Measurements from ENCODE around the gene FXN. TPM values are rescaled to one million over a fixed set of nuclear protein-coding genes. Genes with fewer than 3 reads are reported as not detected.
A peak's percentile ranks its signal among the peaks of the same experiment; 100 is the strongest.
"Not testable (repeated sequence)": the region's sequence is repeated elsewhere in the genome, so short reads cannot be mapped to it uniquely, and the experiment has no call there.

The FXN gene
- total RNA-seq, 1 donor from 2014 or later: 1.1 TPM

DNA sequence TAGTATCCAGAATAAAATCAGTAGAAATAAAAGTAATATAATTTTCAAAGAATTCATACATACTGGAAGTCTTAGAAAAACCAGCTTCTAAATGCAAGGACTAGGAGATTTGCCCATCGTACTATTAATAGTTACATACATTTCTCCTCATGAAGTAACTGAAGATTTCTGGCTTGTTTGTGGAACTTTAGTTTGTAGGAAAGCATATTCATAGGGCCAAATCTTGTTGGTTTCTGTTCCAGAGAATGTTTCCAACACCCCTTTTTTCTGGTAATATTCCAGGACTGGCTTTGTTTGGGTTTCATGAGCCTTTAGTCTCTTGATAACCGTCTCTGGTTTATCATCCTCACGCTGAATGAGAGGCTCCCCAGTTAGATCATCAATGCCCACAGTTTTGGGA, 72.2 kb downstream of the FXN start:
- no peak for DNase-seq

DNA sequence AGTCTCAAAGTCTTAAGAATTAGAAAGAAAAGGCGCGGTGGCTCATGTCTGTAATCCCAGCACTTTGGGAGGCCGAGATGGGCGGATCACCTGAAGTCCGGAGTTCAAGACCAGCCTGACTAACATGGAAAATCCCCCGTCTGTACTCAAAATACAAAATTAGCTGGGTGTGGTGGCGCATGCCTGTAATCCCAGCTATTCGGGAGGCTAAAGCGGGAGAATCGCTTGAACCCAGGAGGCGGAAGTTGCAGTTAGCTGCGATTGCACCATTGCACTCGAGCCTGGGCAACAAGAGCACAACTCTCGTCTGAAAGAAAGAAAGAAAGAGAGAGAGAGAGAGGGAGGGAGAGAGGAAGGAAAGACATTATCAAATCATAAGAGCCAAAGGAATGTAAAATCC, 73.2 kb downstream of the FXN start:
- not testable (repeated sequence) for DNase-seq

DNA sequence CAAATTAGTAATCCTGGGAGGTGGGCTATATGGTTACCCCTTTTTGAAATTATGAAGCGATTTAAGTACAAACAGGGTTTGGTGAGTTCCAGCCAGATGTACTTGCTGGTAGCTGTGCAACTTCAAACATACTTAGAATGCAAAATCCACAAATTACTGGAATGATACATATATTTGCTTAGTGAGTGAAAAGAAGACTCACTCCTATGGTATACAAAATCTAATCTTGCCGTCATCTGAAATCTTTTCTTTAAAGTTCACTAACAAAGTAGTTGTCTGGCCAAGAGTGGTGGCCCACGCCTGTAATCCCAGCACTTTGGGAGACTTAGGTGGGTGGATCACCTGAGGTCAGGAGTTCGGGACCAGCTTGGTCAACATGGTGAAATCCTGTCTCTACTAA, 73.6 kb downstream of the FXN start:
- no peak for DNase-seq

DNA sequence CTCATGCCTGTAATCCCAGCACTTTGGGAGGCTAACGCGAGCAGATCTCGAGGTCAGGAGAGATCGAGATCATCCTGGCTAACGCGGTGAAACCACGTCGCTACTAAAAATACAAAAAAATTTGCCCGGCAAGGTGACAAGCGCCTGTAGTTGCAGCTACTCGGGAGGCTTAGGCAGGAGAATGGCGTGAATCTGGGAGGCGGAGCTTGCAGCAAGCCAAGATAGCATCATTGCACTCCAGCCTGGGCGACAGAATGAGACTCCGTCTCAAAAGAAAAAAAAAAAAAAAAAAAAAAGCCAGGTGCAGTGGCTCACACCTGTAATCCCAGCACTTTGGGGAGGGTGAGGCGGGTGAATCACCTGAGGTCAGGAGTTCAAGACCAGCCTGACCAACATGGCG, 77.1 kb downstream of the FXN start:
- not testable (repeated sequence) for DNase-seq

DNA sequence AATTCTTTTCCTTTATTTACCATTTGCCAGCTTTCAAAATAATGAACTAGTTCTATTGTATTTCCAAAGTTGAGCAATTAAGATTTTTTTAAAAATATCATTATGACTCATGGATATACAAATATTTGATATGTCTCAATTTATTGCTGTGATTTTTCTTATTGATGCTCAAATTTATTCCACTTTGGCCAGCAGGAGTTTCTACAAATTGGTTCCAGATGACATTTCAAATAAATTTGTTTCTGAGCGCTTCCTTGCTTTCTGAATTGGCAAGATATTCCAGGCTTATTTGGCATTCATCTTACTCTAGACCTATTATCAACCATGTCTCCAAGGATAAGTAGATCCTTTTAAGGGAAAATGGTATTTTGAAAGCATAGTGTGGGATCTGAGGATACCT, 80.1 kb downstream of the FXN start:
- DNase-seq: no peak

DNA sequence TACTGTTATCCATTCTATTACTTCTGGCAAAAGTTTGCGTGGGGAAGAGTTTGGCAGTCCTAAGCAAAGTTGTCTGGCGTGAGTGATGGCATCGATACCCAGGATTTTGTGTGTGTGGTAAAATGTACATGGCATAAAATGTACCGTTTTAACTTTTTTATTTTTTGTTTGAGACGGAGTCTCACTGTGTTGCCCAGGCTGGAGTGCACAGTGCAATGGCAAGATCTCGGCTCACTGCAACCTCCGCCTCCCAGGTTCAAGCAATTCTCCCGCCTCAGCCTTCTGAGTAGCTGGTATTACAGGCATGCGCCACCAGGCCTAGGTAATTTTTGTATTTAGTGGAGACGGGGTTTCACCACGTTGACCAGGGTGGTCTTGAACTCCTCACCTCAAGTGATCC, 83.1 kb downstream of the FXN start:
- DNase-seq: no peak

DNA sequence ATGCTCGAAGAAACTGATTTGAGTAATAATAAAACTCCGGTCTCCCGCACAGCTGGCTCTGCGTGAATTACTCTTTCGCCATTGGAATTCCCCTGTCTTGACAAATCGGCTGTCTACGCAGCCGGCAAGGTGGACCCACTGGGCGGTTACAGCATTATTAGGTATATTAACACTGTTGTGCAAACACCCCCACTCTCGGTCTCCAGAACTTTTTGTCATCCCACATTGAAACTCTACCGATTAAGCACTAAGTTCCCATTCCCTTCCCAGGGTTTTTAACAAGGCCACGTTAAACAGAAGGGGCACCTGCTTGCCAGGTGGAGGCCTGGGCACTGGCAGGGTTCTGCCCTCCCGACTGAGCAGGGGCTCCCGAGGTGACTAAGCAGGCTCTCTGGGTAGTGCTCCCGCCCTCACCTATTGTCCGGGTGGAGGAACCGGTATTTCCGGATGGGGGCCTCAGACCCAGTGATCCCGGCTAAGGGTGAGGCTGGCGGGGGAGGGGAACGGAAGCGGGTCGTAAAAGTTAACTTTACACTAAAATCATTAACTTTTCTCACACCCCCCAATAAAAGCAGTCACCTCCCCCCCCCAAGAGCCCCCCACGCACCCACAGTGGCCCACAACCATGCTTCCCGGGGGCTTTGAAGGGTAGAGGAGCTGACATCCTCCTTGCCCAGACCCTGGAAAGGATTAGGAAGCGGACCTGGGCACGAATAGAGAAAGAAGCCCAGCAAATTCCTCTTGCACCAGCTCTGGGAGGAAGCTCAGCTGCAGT, 85.0 kb downstream of the FXN start:
- no peak for DNase-seq

DNA sequence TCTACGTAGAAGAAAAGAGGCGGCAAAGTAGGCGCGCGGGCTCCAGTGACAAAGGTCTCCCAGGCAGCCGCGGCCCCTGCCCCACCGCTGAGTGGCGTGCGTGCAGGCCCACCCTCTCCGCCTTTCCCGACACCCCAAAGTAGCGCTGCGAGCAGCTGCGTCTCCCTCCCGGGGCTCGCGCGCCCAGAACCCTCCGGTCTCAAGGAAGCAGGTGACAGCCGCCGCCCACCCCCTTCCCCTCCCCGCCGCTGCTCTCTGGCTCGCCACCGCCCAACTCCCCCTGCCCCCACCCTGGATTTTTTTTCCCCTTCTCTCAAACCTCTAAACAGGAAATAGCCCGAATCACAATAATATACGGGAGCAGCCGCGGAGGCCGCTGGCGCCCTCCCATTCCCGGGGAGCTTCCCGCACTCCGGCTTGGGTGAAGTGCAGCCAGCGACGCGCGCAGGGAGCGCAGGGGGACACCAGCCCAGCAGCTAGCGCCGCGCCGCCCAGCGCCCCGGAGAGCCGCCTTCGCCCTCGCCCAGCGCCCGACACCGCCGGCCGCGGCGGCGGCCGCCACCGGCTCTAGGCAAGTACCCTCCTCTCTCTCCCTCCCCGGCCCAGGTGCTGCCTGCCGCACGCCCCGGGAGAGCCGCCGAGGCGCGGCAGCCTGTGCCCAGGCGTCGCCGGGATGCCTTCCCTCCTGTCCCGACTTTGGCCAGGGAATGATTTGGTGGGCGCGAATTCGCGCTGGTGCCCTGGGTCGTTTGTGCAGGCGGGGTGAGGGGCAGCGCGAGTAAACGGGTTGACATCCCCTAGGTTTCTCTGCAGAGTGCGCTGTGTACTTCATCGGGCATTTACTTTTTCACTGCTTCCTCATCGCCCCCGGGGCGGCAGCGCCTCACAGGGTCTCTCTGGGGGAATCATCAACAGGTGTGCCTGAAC, 85.9 kb downstream of the FXN start:
- DNase-seq: peak; percentile 36

DNA sequence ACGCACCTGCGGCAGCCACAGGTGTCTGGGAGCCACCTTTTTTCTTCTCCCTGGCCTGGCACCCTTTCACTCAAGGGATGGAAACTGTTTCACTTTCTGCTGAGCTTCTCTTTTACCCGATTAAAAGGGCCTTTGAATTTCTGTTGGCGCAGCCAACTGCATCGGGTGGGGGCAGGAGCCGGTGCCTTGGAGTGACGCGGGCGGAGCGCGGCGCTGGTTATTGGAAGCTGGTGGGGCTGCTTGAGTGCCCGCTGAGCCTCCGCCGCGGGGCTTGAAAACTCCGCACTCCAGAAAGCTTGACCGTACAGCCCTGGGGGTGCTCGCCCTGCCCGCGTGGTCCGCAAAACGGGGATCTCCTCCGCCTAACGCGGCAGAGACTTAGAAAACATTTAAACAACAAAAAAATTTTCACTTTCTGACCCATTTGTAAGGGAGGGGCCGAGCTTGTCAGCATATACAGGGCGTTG, 86.6 kb downstream of the FXN start:
- peak; percentile 48 for DNase-seq

DNA sequence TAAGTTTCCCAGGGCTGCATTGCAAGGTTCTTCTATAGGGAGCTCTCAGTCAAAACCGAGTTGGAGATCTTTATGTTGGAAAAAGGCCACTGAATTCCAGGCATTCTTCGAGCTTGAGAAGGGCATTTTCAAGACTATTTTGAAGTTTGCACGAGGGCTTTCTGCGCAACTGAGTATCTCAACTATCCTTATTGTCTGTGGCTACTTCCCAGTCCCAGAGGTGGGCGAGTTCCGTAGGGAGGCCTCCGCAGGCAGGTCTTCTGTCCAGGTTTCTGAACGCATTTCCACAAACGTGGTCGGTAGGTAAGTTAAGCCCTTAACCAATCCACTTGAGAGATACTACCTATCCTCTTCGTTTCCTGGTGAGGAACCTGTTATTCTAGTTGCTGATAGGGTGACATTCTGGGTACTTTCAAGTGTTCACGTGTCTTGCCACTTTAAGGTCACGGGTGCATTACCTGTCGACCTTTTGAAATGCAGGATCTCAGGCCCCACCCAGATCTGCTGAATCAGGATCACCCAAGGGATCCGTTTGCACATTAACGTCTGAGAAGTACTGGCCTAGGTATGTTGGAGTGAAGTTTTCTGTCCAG, 87.1 kb downstream of the FXN start:
- DNase-seq: no peak

DNA sequence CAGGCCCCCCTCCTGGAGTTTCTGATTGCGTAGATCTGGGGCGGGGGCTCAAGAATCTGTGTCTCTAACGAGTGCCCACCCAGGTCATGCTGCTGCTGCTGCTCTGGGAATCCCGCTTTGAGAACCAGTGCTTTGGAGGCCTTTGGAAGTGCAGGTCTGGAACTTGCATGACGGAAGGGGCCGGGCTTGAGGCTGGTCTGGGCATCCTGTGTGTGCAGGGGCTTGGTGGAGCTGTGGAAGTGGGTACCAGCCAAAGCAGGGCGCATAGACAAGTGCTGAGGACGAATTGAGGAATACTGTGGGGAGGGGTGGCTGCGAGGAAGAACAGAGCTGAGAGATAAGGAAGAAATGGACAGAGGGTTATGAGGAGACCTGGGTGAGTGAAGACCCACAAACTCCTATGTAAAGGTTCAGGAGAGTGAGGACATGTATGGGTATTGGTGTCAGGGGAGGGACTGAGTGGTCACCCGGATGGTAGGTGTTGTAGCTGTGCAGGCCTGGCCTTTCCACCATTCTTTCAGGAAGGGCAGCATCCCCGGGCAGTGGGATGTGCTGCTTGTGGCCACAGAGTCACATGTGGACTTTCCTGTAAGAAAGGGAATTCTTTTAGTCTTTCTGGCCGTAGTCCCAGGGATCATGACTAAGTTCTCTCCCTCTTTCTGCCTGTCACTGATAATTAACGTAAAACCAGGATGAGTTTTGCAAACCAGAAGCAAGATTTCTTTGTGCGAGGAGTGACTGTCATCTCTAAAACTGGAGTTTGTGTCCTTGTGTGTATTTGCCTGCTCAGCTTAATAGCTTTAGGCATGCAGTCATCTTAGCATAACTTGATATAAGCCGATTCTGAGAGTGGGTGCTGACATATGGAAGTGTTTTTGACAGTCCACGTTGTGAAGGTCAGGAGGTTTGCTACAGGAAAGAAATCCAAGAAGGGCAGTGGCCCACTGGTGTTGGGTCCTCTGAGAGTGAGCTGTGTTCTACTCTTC, 95.2 kb downstream of the FXN start:
- DNase-seq: no peak

DNA sequence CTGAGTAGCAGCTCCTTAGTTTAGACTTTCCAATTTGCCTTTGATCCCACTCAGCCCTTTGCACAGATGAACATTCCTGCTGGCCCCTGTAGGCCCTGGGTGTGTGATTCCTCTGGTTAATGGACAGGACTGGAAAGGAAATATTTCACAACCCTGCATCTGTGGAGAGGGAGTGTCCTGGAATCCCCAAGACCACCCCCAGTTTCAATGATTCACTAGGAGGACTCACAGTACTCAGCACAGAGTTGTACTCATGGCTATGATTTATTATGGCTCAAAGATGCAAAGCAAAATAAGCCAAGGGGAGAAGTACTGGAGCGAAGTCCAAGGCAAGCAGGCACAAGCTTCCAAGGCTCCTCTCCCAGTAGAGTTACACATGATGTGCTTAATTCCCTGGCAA, 96.1 kb downstream of the FXN start:
- DNase-seq: no peak

DNA sequence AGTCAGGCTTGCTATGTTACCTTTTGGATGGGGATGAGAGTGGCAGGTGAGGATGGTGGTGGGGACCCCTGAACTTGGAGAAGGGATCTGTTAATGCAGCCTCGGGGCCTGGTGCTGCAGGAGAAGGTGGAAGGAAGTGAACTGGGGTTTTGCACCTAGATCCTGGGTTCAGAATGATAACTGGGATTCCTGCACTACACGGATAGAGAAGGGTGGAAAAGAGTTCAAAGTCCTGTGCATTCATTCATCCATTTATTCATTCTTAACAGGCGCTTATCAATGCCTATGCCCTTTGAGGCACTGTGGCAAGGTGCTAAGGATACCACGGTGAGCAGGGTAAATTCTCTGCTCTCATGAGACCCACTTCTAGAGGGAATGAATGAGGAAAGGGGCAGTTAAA, 96.8 kb downstream of the FXN start:
- DNase-seq: no peak

DNA sequence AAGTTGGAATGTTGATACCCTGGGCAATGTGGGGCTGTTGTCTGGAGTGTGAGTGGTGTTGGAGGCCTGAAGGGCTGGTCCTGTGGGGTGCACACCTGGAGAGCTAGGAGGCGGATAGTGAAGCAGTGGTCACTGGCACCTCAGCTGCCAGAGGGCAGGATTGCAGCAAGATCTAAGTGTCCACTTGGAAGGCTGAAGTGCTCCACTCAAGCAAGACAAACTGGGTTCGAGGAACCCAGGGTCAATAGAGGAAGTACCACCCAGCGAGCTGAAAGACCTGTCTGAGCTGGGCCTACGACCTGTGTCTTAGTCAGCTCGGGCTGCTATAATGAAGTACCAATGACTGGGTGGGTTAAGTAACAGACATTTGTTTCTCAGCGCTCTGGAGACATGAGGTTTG, 98.9 kb downstream of the FXN start:
- DNase-seq: no peak

DNA sequence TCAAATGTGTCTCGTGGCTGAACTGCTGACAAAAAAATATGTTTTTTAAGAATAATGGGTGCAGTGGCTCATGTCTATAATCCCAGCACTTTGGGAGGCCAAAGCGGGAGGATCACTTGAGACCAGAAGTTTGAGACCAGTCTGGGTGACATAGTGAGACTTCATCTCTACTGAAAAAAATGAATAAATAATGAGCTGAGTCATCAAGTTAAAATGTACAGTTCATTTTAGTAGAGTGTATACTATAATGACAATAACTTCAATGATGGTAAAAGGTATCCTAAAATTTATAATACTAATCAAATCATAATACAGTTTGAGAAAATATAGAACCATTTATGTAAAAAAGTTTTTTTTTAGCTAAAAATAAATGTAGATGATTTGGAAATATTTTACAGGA, 100.6 kb downstream of the FXN start:
- no peak for DNase-seq

DNA sequence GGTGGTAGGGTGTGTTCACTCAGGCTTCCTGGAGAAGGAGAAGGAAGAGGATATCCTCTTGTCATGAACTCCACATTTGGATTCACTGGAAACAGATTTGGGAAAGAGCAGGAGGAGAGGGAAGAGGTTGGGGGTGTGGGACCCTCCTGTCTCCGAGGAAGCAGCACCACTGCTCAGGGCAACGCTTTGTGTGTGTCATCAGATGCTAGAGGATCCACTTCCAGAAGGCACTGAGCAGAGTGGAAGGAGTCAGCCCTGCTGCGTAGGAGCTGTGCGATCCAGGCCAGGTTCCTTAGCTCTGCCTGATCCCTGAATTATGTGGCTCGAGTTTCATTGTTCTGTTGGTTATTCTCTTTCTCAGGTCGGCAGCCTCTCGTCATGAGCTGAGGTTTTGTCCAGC, 101.2 kb downstream of the FXN start:
- DNase-seq: no peak

DNA sequence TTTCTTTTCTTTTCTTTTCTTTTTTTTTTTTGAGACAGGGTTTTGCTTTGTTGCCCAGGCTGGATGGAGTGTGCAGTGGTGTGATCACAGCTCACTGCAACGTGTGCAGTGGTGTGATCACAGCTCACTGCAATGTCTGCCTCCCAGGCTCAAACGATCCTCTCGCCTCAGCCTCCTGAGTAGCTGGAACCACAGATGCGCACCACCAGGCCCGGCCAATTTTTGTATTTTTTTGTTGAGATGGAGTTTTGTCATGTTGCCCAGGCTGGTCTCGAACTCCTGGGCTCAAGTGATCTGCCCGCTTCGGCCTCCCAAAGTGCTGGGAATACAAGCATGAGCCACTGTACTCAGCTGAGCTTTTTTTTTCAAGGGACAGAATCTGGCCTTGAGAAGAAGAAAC, 101.8 kb downstream of the FXN start:
- no peak for DNase-seq

DNA sequence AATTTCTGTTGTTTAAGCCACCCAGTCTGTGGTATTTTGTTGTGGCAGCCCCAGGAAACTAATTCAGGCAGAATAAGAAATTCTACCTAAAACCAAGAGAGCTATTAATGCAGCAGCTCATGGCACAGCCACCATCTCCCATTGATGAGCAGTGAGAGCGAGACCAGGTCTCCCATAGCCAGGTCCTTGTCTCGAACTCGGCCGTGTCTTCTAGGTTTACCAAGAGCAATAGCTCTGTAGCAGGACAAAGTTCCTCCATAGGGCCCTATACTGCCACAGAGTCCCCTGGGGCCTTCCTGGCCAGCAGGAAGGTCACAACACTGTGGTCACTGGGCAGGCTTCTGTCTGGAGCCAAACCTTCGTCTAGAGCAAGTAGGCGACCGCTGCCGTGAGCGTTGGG, 104.0 kb downstream of the FXN start:
- no peak for DNase-seq

DNA sequence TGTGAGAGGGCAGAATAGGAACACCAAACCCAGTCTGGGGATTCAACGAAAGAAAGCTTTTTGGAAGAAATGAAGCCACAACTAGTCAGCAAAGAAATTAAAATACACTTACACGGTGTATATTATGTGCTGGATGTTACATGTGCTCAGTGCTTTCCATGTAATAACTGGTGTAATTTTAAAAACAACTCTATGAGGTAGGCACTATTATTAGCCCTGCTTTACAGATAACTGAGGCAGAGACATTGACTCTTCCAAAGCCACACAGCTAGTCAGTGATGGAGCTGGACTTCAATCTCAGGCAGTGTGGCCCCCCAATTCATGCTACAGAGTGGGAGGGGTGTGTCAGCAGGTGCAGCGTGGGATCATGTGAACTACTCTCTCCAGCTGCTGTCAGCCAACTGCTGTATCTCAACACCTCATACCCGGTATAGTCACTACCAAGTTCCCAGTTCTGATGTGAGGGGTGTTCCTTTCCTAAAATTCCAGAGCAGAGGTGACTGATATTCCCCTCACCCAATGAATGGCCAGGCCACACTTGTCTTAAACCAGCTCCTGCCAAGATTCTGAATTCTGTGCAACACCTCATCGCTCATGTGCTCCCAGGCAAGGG, 104.7 kb downstream of the FXN start:
- DNase-seq: no peak

DNA sequence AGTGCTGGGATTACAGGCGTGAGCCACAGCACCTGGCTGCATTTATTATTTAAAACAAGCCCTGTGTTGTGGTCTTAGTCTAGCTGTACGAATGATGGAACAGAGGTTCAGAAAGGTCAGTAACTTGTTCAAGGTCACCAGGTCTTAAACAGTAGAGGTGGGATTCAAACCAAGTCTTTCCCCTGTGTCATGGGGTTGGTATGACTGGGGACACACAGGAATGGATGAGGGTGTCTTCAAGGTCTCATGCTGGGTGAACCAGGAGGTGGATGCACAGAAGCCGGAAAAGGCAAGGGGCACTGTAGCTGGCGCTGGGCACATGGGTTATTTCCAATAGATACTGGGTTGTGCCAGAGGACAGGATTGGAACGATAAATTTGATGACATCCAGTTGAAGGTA, 106.3 kb downstream of the FXN start:
- no peak for DNase-seq

DNA sequence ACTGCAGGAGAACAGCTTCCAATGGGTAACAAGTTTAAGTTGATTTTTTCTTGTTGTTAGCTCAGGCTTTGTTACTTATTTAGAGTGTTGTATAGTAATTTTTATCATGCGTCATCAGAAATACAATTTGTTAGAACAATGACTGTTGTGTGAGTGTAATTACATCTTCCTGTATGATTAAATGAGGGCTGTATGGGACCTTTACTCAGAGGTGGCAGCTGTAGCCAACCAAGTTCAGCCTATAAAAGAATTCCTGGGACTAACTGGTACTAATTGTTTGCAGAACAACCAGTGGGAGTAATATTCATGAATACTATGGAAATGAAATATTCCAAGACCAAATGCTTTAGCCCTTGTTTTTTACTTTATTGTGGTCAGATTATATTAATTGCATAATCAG, 107.7 kb downstream of the FXN start:
- DNase-seq: no peak

Measured in occipital lobe (tissue), 2 donors.